Measurements from ENCODE around the gene DYNC1LI1. TPM values are rescaled to one million over a fixed set of nuclear protein-coding genes. Genes with fewer than 3 reads are reported as not detected.

DYNC1LI1 gene
- total RNA-seq, 3 donors from 2014 or later = 25.3 to 35.7 (median 31.8) TPM

DNA sequence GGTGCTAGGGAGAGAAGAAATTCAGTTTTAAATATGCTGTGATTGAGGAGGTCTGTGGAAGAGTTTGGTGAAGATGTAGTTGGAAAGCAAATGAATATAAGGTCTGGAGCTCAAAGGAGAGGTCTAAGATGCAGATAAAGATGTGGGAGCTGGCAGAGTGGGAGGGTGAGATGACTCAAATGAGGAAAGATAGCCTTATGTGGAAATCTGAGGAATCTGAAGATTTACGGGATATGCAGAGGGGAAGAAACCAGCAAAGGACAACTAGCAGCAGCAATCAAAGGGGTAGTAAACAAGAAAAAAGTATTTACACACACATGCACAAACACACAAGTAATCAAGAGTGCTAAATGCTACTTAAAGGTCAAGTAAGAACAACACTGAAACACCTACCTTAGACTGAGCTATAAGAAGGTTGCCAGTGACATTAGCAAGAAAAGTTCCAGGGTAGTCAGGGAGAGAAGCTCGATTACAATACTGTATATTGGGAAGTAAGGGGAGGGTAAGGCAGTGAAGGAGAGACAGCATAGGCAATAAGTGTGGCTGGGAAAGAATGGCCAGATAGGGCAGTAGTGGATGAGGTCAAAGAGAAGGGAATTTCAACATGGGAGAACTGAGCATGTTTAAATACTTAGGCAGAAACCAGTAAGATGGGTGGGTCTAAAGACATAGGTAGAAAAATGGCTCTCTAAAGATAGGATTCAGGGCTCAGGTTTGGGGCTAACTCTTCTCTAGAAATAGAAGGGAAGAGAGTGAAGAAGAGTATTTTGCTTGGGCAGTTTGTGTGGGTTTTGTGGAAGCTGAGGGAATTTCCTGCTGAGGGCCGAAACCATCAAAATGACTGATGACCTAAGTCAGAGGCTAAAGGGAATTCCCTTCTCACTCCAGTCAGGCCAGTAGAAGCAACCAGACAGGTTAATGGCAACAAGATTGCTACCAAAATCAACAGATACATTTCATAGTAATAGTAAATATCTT, 76.9 kb downstream of the DYNC1LI1 start:
- peak overlapping the region in 1 of 2 donors; percentile 38 for H3K27ac ChIP-seq
- peaks cover 0 to 11% of the 10 kb centered on the region in 2 donors for H3K4me1 ChIP-seq
- no peaks in the 10 kb centered on the region for H3K36me3 ChIP-seq
- no peaks in the 10 kb centered on the region for H3K27me3 ChIP-seq
- intact Hi-C loops (cut with DNase I; ENCODE audit: low total_unique reads) = no loop called here
- no peak for DNase-seq (ENCODE audit: low spot score in 2 of 2)
- TF ChIP-seq, protein P1, sequence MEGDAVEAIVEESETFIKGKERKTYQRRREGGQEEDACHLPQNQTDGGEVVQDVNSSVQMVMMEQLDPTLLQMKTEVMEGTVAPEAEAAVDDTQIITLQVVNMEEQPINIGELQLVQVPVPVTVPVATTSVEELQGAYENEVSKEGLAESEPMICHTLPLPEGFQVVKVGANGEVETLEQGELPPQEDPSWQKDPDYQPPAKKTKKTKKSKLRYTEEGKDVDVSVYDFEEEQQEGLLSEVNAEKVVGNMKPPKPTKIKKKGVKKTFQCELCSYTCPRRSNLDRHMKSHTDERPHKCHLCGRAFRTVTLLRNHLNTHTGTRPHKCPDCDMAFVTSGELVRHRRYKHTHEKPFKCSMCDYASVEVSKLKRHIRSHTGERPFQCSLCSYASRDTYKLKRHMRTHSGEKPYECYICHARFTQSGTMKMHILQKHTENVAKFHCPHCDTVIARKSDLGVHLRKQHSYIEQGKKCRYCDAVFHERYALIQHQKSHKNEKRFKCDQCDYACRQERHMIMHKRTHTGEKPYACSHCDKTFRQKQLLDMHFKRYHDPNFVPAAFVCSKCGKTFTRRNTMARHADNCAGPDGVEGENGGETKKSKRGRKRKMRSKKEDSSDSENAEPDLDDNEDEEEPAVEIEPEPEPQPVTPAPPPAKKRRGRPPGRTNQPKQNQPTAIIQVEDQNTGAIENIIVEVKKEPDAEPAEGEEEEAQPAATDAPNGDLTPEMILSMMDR (IDR thresholded peaks at IDR 0.05) = no peak
- TF ChIP-seq POLR2AphosphoS5 (IDR thresholded peaks at IDR 0.05) (no peak), POLR2A (IDR thresholded peaks at IDR 0.05) (no peak)
- H3K9me3 ChIP-seq = no peaks in the 10 kb centered on the region
- H3K4me3 ChIP-seq = no peak overlapping the region

DNA sequence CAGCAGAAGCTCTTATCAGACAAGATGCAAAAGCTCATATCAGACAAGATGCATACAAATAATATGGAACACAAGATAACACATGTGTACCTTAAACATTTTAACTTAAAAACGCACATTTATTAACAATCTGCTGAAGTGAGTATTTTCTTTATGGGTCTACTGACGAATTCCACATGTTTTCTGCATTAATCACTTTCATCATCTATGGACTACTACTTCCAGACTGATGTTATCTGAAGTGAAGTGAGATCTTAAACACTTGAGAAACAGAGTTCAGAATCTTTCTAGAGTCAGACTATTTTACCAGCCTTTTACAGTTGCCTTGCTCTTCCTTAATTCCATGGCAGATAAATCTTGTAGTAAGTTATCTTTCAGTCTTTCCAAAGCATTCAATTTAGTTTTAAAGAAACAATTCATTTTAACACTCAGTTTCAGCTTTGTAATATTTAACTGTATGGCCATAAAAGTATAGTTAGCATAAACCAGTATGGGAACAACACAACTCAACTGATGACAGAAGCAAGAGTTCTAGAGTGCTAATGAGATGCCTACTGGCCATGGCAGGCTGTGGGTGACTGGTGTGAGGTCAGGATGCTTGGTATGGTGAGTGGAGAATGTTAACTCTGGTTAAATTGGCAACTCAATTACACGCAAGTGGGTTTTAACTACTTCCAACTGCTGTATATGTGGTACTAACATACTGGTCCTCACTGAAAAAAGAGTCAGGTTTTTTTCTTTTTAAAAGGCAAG, 77.8 kb downstream of the DYNC1LI1 start:
- TF ChIP-seq POLR2AphosphoS5 (IDR thresholded peaks at IDR 0.05) (no peak), POLR2A (IDR thresholded peaks at IDR 0.05) (no peak)
- TF ChIP-seq, protein P1 (IDR thresholded peaks at IDR 0.05) = no peak
- H3K4me3 ChIP-seq = no peak overlapping the region
- peaks cover 0 to 11% of the 10 kb centered on the region in 2 donors for H3K4me1 ChIP-seq
- no peaks in the 10 kb centered on the region for H3K27me3 ChIP-seq
- H3K9me3 ChIP-seq = no peaks in the 10 kb centered on the region
- intact Hi-C loops (cut with DNase I; ENCODE audit: low total_unique reads) = no loop called here
- no peaks in the 10 kb centered on the region for H3K36me3 ChIP-seq
- no peak overlapping the region for H3K27ac ChIP-seq
- DNase-seq (ENCODE audit: low spot score in 2 of 2) = no peak

DNA sequence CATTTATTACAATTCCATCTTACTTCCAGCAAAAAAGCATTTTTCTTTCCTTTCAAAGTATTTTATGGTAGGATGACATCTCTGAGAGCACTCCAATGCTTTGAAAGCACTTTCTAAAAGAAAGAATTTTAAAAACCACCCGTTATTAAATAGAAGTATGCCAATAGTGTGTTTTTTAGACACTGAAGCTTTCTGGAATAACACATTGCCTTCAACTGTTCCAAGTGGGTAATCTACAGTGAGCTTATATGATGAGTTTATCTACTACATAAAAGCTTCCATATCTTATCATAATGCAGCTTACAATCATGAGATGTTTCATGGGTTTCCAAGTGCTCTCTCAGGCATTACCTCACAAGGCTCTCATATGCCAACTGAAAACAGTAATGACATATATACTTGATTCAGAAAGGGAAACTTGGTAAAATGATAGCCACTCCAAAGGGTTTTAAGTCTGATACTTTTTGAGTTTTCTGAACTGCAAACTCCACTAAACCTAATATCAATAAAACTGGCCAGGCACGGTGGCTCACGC, 82.1 kb downstream of the DYNC1LI1 start:
- Histone ChIP-seq H3K9me3 (no peaks in the 10 kb centered on the region), H3K4me3 (no peak overlapping the region), H3K4me1 (peaks cover 0 to 2% of the 10 kb centered on the region in 2 donors), H3K36me3 (no peaks in the 10 kb centered on the region), H3K27ac (no peak overlapping the region), H3K27me3 (no peaks in the 10 kb centered on the region)
- DNase-seq (ENCODE audit: low spot score in 2 of 2) = no peak
- TF ChIP-seq, protein P1 (IDR thresholded peaks at IDR 0.05) = no peak
- TF ChIP-seq POLR2AphosphoS5 (IDR thresholded peaks at IDR 0.05) (no peak), POLR2A (IDR thresholded peaks at IDR 0.05) (no peak)
- intact Hi-C loops (cut with DNase I; ENCODE audit: low total_unique reads) = no loop called here

- no peak overlapping the region for H3K4me3 ChIP-seq
- TF ChIP-seq POLR2AphosphoS5 (IDR thresholded peaks at IDR 0.05) (no peak), POLR2A (IDR thresholded peaks at IDR 0.05) (no peak)
- TF ChIP-seq, protein P1 (IDR thresholded peaks at IDR 0.05) = no peak
- no peaks in the 10 kb centered on the region for H3K27me3 ChIP-seq
- H3K9me3 ChIP-seq = no peaks in the 10 kb centered on the region
- DNase-seq (ENCODE audit: low spot score in 2 of 2) = no peak
- intact Hi-C loops (cut with DNase I; ENCODE audit: low total_unique reads) = no loop called here
- H3K4me1 ChIP-seq = no peaks in the 10 kb centered on the region
- H3K36me3 ChIP-seq = no peaks in the 10 kb centered on the region
- H3K27ac ChIP-seq = no peak overlapping the region
Observed at GRCh38 chr3:32487781-32488473, 82.7 kb downstream of the DYNC1LI1 start.
